ENCODE data around the gene KCNQ1. TPM values are rescaled to one million over a fixed set of nuclear protein-coding genes. Genes with fewer than 3 reads are reported as not detected.

Gene KCNQ1
- total and polyA plus RNA-seq, 2 donors (not counting 3 experiments of a cell fraction or from before 2014, with no cell fraction given): 0.07 to 0.09 TPM

GRCh38 chr11:2523821-2524391 lies 79.1 kb downstream of the KCNQ1 start:
- ChIA-PET POLR2A (no interaction called here), CTCF (interaction anchor here (0.6 kb wide), 2 partner anchors 361 to 642 kb away, joined by 3 to 4 read pairs; no protein-coding TSS in a partner anchor)
- no peak overlapping the region for H3K4me3 ChIP-seq (replicated peaks in 1 of 3; ENCODE audit: insufficient read depth in 1 of 3, low read depth in 1 of 3, low read length in 3 of 3)
- H3K9me3 ChIP-seq (replicated peaks; ENCODE audit: control insufficient read depth, insufficient read depth, low read length): no peaks in the 10 kb centered on the region
- H3K9ac ChIP-seq (replicated peaks; ENCODE audit: extremely low read depth, insufficient read depth, low read length): no peak overlapping the region
- no peak overlapping the region for H3K4me2 ChIP-seq (ENCODE audit: insufficient read depth, low read length)
- no peaks in the 10 kb centered on the region for H3K36me3 ChIP-seq (ENCODE audit: control insufficient read depth in 2 of 2, extremely low read depth in 1 of 2, insufficient read depth in 2 of 2, low read length in 2 of 2)
- H3K79me2 ChIP-seq (ENCODE audit: control insufficient read depth, insufficient read depth, low read length): no peaks in the 10 kb centered on the region
- TF ChIP-seq FOS (IDR thresholded peaks at IDR 0.05; ENCODE audit: borderline replicate concordance, insufficient read depth, low read length): no peak
- no peak for TF ChIP-seq GATA2 (IDR thresholded peaks at IDR 0.05; ENCODE audit: insufficient read depth, insufficient read length, low read depth, low read length)
- no peak for TF ChIP-seq EZH2 (IDR thresholded peaks at IDR 0.05; ENCODE audit: borderline replicate concordance, low read depth, low read length, severe bottlenecking)
- TF ChIP-seq MYC (IDR thresholded peaks at IDR 0.05; ENCODE audit: low read depth, low read length): no peak
- FAIRE-seq (no peak), DNase-seq (ENCODE audit: low read depth, low spot score) (no peak)
- intact Hi-C loops (cut with micrococcal nuclease): no loop called here
- H4K20me1 ChIP-seq (replicated peaks; ENCODE audit: control insufficient read depth, extremely low read depth, insufficient read depth, low read length): no peaks in the 10 kb centered on the region
- H3K9me1 ChIP-seq (replicated peaks; ENCODE audit: control insufficient read depth, extremely low read depth, insufficient read depth, low read length): no peaks in the 10 kb centered on the region
- no peak overlapping the region for H2AFZ ChIP-seq (ENCODE audit: low read depth, low read length)
- H3K27ac ChIP-seq (ENCODE audit: insufficient read depth, low read depth, low read length): no peak overlapping the region
- H3K27me3 ChIP-seq (ENCODE audit: control insufficient read depth in 2 of 2, insufficient read depth in 2 of 2, low read length in 2 of 2): no peaks in the 10 kb centered on the region
- dilution Hi-C loops (cut with MboI; ENCODE audit: extremely low pct_ligation_motif_present, low sequenced_read_pairs): no loop called here
- no peaks in the 10 kb centered on the region for H3K4me1 ChIP-seq (ENCODE audit: control insufficient read depth, extremely low read depth, insufficient read depth, low read length)
- BruUV-seq (replicated peaks): no TSS peak

GRCh38 chr11:2524446-2525165 lies 79.8 kb downstream of the KCNQ1 start:
- Histone ChIP-seq H3K4me1 (ENCODE audit: control insufficient read depth, extremely low read depth, insufficient read depth, low read length) (no peaks in the 10 kb centered on the region), H3K9me1 (replicated peaks; ENCODE audit: control insufficient read depth, extremely low read depth, insufficient read depth, low read length) (no peaks in the 10 kb centered on the region), H3K27ac (ENCODE audit: insufficient read depth, low read depth, low read length) (no peak overlapping the region), H3K9me3 (replicated peaks; ENCODE audit: control insufficient read depth, insufficient read depth, low read length) (no peaks in the 10 kb centered on the region), H2AFZ (ENCODE audit: low read depth, low read length) (no peak overlapping the region), H3K27me3 (ENCODE audit: control insufficient read depth in 2 of 2, insufficient read depth in 2 of 2, low read length in 2 of 2) (no peaks in the 10 kb centered on the region), H3K9ac (replicated peaks; ENCODE audit: extremely low read depth, insufficient read depth, low read length) (no peak overlapping the region), H3K4me3 (replicated peaks in 1 of 3; ENCODE audit: insufficient read depth in 1 of 3, low read depth in 1 of 3, low read length in 3 of 3) (no peak overlapping the region), H4K20me1 (replicated peaks; ENCODE audit: control insufficient read depth, extremely low read depth, insufficient read depth, low read length) (no peaks in the 10 kb centered on the region), H3K4me2 (ENCODE audit: insufficient read depth, low read length) (no peak overlapping the region), H3K36me3 (ENCODE audit: control insufficient read depth in 2 of 2, extremely low read depth in 1 of 2, insufficient read depth in 2 of 2, low read length in 2 of 2) (no peaks in the 10 kb centered on the region), H3K79me2 (ENCODE audit: control insufficient read depth, insufficient read depth, low read length) (no peaks in the 10 kb centered on the region)
- ChIA-PET CTCF (no interaction called here), POLR2A (no interaction called here)
- FAIRE-seq: no peak
- intact Hi-C loops (cut with micrococcal nuclease) (no loop called here), dilution Hi-C loops (cut with MboI; ENCODE audit: extremely low pct_ligation_motif_present, low sequenced_read_pairs) (no loop called here)
- BruUV-seq (replicated peaks): no TSS peak
- TF ChIP-seq GATA2 (IDR thresholded peaks at IDR 0.05; ENCODE audit: insufficient read depth, insufficient read length, low read depth, low read length): no peak
- no peak for TF ChIP-seq POLR2AphosphoS5 (IDR thresholded peaks at IDR 0.05; ENCODE audit: insufficient read depth, low read depth, low read length)
- TF ChIP-seq CTCF (IDR thresholded peaks at IDR 0.05; ENCODE audit: extremely low read depth in 1 of 2, insufficient read depth in 1 of 2, low read depth in 1 of 2, low read length in 2 of 2): no peak
- TF ChIP-seq JUN (IDR thresholded peaks at IDR 0.05; ENCODE audit: borderline replicate concordance, insufficient read depth, insufficient read length, low read depth): no peak
- TF ChIP-seq MYC (IDR thresholded peaks at IDR 0.05; ENCODE audit: low read depth, low read length): no peak
- no peak for TF ChIP-seq EZH2 (IDR thresholded peaks at IDR 0.05; ENCODE audit: borderline replicate concordance, low read depth, low read length, severe bottlenecking)
- no peak for TF ChIP-seq POLR2A (IDR thresholded peaks at IDR 0.05; ENCODE audit: low read depth, low read length)
- TF ChIP-seq MAX (IDR thresholded peaks at IDR 0.05; ENCODE audit: insufficient read depth, insufficient read length): no peak
- TF ChIP-seq FOS (IDR thresholded peaks at IDR 0.05; ENCODE audit: borderline replicate concordance, insufficient read depth, low read length): no peak
- DNase-seq (ENCODE audit: low read depth, low spot score): no peak
